GM12878 (cell line): ENCODE data around the gene DUS2. TPM values are rescaled to one million over a fixed set of nuclear protein-coding genes. Genes with fewer than 3 reads are reported as not detected.

Experiments
- ATAC-seq: fragments of 200-7000 bp; cut with Tn5 transposase; 3 replicates; pipeline ENCODE4 v1.9.1; 2020; ENCODE audit warnings: mild to moderate bottlenecking, moderate library complexity
- BruUV-seq: library from RNA; stranded (reverse); fragments of 400-500 nt; replicated peaks from 2 replicates; lab custom pipeline; 2021; lab: Mats Ljungman, UMichigan
- CTCF ChIA-PET: fragments of 300-600 bp; sonication (Branson Sonifier 250); formaldehyde crosslinking; extraction: SDS; loops from one replicate; lab custom pipeline; 2021; ENCODE audit warnings: inconsistent platforms; lab: Yijun Ruan, JAX
- POLR2A ChIA-PET: fragments of 350-600 bp; formaldehyde crosslinking; extraction: SDS; loops from one replicate; lab custom pipeline; 2021; ENCODE audit warnings: inconsistent platforms; lab: Charles Lee
- RAD21 ChIA-PET: fragments of 300-600 bp; sonication (Branson Sonifier 250); formaldehyde crosslinking; loops from one replicate; lab custom pipeline; 2023; ENCODE audit warnings: antibody characterized with exemption; ENCODE audit not compliant: unreplicated experiment; lab: Charles Lee
- SMC1A ChIA-PET: fragments of 300-600 bp; sonication (Branson Sonifier 250); formaldehyde crosslinking; loops from one replicate; lab custom pipeline; 2023; ENCODE audit not compliant: unreplicated experiment, uncharacterized antibody; lab: Charles Lee
- DNase-seq: peaks from one replicate; pipeline ENCODE4 v3.0.0-alpha.2; 2011; ENCODE audit warnings: low read depth, low spot score
- FAIRE-seq: peaks from 3 replicates; lab custom pipeline; 2011; peaks lifted over from hg19 to GRCh38; lab: Jason Lieb, UNC
- H2AFZ ChIP-seq: 2 replicates; pipeline ENCODE4 v1.6.0; 2011; ENCODE audit warnings: low read depth, low read length, control low read depth; ENCODE audit not compliant: control insufficient read depth
- H3K27ac ChIP-seq: 2 replicates; pipeline ENCODE4 v1.5.1; 2011; ENCODE audit warnings: control low read depth; ENCODE audit not compliant: control insufficient read depth, insufficient read depth
- H3K27me3 ChIP-seq, 2 experiments: replicated peaks in 1 of 2; 2 replicates each; pipeline versions ENCODE4 v1.6.0 to v1.6.1; 2011; ENCODE audit warnings: low read length in 1 of 2; ENCODE audit not compliant: control insufficient read depth in 2 of 2, insufficient read depth in 2 of 2
- H3K36me3 ChIP-seq, 2 experiments: 2 replicates each; pipeline ENCODE4 v1.5.1; 2011; ENCODE audit warnings: low read length in 1 of 2; ENCODE audit not compliant: control insufficient read depth in 2 of 2, insufficient read depth in 2 of 2
- H3K4me1 ChIP-seq: 2 replicates; pipeline ENCODE4 v1.6.1; 2011; ENCODE audit warnings: mild to moderate bottlenecking, low read length, moderate library complexity, mixed read lengths; ENCODE audit not compliant: control insufficient read depth, insufficient read depth
- H3K4me2 ChIP-seq: 2 replicates; pipeline ENCODE4 v1.6.0; 2011; ENCODE audit warnings: control low read depth; ENCODE audit not compliant: control insufficient read depth, insufficient read depth
- H3K4me3 ChIP-seq: fragments of 200-600 bp; sonication (generic); 2 replicates; pipeline ENCODE4 v1.5.1; 2016
- H3K79me2 ChIP-seq: 2 replicates; pipeline ENCODE4 v1.6.0; 2011; ENCODE audit warnings: low read length; ENCODE audit not compliant: control insufficient read depth, insufficient read depth
- H3K9ac ChIP-seq: 2 replicates; pipeline ENCODE4 v1.8.0; 2011; ENCODE audit warnings: low read length, control low read depth, mixed read lengths; ENCODE audit not compliant: control insufficient read depth, insufficient read depth
- H3K9me3 ChIP-seq: replicated peaks from 3 replicates; pipeline ENCODE4 v1.5.1; 2011; ENCODE audit warnings: mild to moderate bottlenecking, low read length; ENCODE audit not compliant: control insufficient read depth, insufficient read depth
- H4K20me1 ChIP-seq: 2 replicates; pipeline ENCODE4 v1.6.0; 2011; ENCODE audit not compliant: control insufficient read depth, insufficient read depth
- RUNX3 ChIP-seq: IDR thresholded peaks from 2 replicates; pipeline ENCODE4 v1.6.1; 2012; ENCODE audit warnings: low read length, inconsistent platforms
- WGBS: methylation state at CpG from one replicate; pipeline ENCODE4 v1.1.6; 2016; ENCODE audit warnings: low lambda C conversion rate; ENCODE audit not compliant: insufficient replicate concordance, insufficient coverage; ENCODE audit errors: missing lambda C conversion rate; 5-methylcytosine and 5-hydroxymethylcytosine counted together
- in situ Hi-C: fragments of 300-500 bp; cut with MboI; formaldehyde crosslinking; loops from 9 replicates; pipeline ENCODE4 v1.14.3; 2018; ENCODE audit warnings: mixed read lengths
- intact Hi-C: fragments of 100-400 bp; cut with micrococcal nuclease; formaldehyde crosslinking; loops from one replicate; pipeline ENCODE4 v1.14.2; 2022; ENCODE audit not compliant: unreplicated experiment
- polyA plus RNA-seq, 11 experiments: library from polyadenylated mRNA; depleted of rRNA in 4 of 11; unstranded in 6 of 11; stranded (reverse) in 5 of 11; fragments of >200 nt; fragmentation: Nextera tagmentation in 4 of 11; fragmentation: Illumina TruSeq in 1 of 11; extraction: Ambion mirVana in 4 of 11; extraction: Trizol in 1 of 11; gene quantifications; 1 replicate in 1 of 11; 2 replicates in 10 of 11; pipeline versions ENCODE4 v1.2.1 to v1.2.3, GENCODE V29; 2011 to 2016; ENCODE audit warnings: inconsistent platforms in 2 of 11, missing spikeins in 2 of 11, low read depth in 1 of 11
- total RNA-seq, 4 experiments: library from RNA; depleted of rRNA in 3 of 4; stranded (reverse); fragments of >200 nt in 3 of 4; fragmentation: Illumina TruSeq in 1 of 4; extraction: Trizol in 1 of 4; gene quantifications; 2 replicates each; pipeline versions ENCODE4 v1.2.1 to v1.2.3, GENCODE V29; 2013 to 2021
- TF ChIP-seq, protein P1 (sequence below): fragments of 450-650 bp; IDR thresholded peaks from 2 replicates; pipeline ENCODE4 v1.6.1; 2017; ENCODE audit warnings: mild to moderate bottlenecking, moderate library complexity

Gene DUS2
- total and polyA plus RNA-seq, 10 of the 15 experiments (the other 5 are each of a cell fraction or from before 2014, with no cell fraction given), result 4.8 to 32.3 (median 25.5) TPM

- no peaks in the 10 kb centered on the region for H3K4me1 ChIP-seq
- no TSS peak for BruUV-seq
Observed at GRCh38 chr16:68111379-68111778, 88.3 kb downstream of the DUS2 start.

More at GRCh38 chr16:68111379-68111778, 88.3 kb downstream of the DUS2 start:
- Histone ChIP-seq H3K27ac (no peak overlapping the region), H3K9me3 (peaks cover 6% of the 10 kb centered on the region; the same call in 2 of the 3 replicates), H3K79me2 (peaks cover 44% of the 10 kb centered on the region), H2AFZ (no peak overlapping the region), H3K4me2 (no peak overlapping the region), H4K20me1 (no peaks in the 10 kb centered on the region), H3K27me3 (no peaks in the 10 kb centered on the region), H3K4me3 (no peak overlapping the region), H3K36me3 (no peaks in the 10 kb centered on the region; a peak in 1 of 4 replicates), H3K9ac (no peak overlapping the region)
- in situ Hi-C loops, result no loop called here
- POLR2A ChIA-PET, result interaction anchor here (0.6 to 0.9 kb wide), 2 partner anchors 14 to 59 kb away, joined by 3 to 4 read pairs; no protein-coding TSS in a partner anchor
- SMC1A ChIA-PET, result no interaction called here
- ATAC-seq (no peak), FAIRE-seq (no peak), DNase-seq (no peak)
- CTCF ChIA-PET, result interaction anchor here (1.1 to 1.3 kb wide), 2 partner anchors 8 to 36 kb away, joined by 3 to 4 read pairs; no protein-coding TSS in a partner anchor
- RAD21 ChIA-PET, result no interaction called here
- intact Hi-C loops, result no loop called here
- WGBS, result 98% methylated on average over 2 of the region's 2 CpGs
- no peak for TF ChIP-seq RUNX3
- TF ChIP-seq, protein P1, sequence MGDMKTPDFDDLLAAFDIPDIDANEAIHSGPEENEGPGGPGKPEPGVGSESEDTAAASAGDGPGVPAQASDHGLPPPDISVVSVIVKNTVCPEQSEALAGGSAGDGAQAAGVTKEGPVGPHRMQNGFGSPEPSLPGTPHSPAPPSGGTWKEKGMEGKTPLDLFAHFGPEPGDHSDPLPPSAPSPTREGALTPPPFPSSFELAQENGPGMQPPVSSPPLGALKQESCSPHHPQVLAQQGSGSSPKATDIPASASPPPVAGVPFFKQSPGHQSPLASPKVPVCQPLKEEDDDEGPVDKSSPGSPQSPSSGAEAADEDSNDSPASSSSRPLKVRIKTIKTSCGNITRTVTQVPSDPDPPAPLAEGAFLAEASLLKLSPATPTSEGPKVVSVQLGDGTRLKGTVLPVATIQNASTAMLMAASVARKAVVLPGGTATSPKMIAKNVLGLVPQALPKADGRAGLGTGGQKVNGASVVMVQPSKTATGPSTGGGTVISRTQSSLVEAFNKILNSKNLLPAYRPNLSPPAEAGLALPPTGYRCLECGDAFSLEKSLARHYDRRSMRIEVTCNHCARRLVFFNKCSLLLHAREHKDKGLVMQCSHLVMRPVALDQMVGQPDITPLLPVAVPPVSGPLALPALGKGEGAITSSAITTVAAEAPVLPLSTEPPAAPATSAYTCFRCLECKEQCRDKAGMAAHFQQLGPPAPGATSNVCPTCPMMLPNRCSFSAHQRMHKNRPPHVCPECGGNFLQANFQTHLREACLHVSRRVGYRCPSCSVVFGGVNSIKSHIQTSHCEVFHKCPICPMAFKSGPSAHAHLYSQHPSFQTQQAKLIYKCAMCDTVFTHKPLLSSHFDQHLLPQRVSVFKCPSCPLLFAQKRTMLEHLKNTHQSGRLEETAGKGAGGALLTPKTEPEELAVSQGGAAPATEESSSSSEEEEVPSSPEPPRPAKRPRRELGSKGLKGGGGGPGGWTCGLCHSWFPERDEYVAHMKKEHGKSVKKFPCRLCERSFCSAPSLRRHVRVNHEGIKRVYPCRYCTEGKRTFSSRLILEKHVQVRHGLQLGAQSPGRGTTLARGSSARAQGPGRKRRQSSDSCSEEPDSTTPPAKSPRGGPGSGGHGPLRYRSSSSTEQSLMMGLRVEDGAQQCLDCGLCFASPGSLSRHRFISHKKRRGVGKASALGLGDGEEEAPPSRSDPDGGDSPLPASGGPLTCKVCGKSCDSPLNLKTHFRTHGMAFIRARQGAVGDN, result no peak
